BJ (cell line): ENCODE results near the gene TTC33. TPM values are rescaled to one million over a fixed set of nuclear protein-coding genes. Genes with fewer than 3 reads are reported as not detected.

Experiments
- CTCF ChIA-PET: fragments of 350-600 bp; formaldehyde crosslinking; extraction: SDS; loops from one replicate; lab custom pipeline; 2021; ENCODE audit warnings: antibody characterized with exemption, inconsistent platforms; lab: Yijun Ruan, JAX
- POLR2A ChIA-PET: fragments of 300-600 bp; sonication (Branson Sonifier 250); formaldehyde crosslinking; extraction: SDS; loops from one replicate; lab custom pipeline; 2021; ENCODE audit warnings: antibody characterized with exemption; lab: Charles Lee
- DNase-seq: peaks from one replicate; pipeline ENCODE4 v3.0.0-alpha.2; 2011; ENCODE audit warnings: low read depth
- H3K27me3 ChIP-seq: 2 replicates; pipeline ENCODE4 v1.6.0; 2011; ENCODE audit warnings: low read length; ENCODE audit not compliant: control insufficient read depth, insufficient read depth
- H3K36me3 ChIP-seq: 2 replicates; pipeline ENCODE4 v1.5.1; 2011; ENCODE audit warnings: low read length; ENCODE audit not compliant: control insufficient read depth, insufficient read depth
- H3K4me3 ChIP-seq: 2 replicates; pipeline ENCODE4 v1.5.1; 2011; ENCODE audit warnings: low read depth, mild to moderate bottlenecking, control low read depth, low read length
- CTCF ChIP-seq: IDR thresholded peaks from 2 replicates; pipeline ENCODE4 v1.5.1; 2011; ENCODE audit warnings: low read depth, mild to moderate bottlenecking, control low read depth, inconsistent platforms, low read length, moderate library complexity; ENCODE audit not compliant: insufficient read depth
- polyA plus RNA-seq: library from polyadenylated mRNA; depleted of rRNA; stranded (reverse); fragments of >200 nt; gene quantifications from 2 replicates; pipeline ENCODE4 v1.2.3, GENCODE V29; 2011

Gene TTC33
- polyA plus RNA-seq, 1 experiment = 2.8 TPM

DNA sequence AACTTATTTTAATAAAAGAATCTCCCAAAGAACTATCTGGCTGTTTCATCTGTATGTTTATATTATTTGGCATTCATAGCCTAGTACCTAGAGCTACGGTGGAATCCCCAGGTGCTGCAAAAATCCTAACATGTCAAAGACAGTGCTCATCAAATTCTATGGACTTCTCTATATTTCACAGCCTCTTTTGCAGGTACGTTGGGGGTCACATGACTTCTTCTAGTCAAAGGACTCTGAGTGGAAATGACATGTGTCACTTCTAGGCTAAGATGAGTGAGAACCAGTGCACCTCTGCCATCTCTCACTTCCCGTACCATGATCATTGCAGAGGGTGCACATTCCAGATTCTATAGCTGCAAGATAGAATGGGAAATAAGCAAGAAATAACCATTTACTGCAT is 148.6 kb downstream of the TTC33 start:
- DNase-seq = no peak
- POLR2A ChIA-PET = no interaction called here
- H3K27me3 ChIP-seq = no peaks in the 10 kb centered on the region
- TF ChIP-seq CTCF = no peak
- CTCF ChIA-PET = interaction anchor here (1.4 kb wide), 1 partner anchor 11 kb away, joined by 4 read pairs; no protein-coding TSS in a partner anchor
- H3K4me3 ChIP-seq = no peak overlapping the region
- H3K36me3 ChIP-seq = no peaks in the 10 kb centered on the region

GRCh38 chr5:40606077-40606765 is 149.5 kb downstream of the TTC33 start:
- CTCF ChIA-PET = interaction anchor here (1.4 kb wide), 1 partner anchor 10 kb away, joined by 4 read pairs; no protein-coding TSS in a partner anchor
- POLR2A ChIA-PET = no interaction called here
- H3K27me3 ChIP-seq = no peaks in the 10 kb centered on the region
- no peaks in the 10 kb centered on the region for H3K36me3 ChIP-seq
- no peak for DNase-seq
- no peak overlapping the region for H3K4me3 ChIP-seq
- no peak for TF ChIP-seq CTCF

GRCh38 chr5:40605295-40605958 is 150.3 kb downstream of the TTC33 start:
- DNase-seq = no peak
- TF ChIP-seq CTCF = no peak
- ChIA-PET POLR2A (no interaction called here), CTCF (no interaction called here)
- no peak overlapping the region for H3K4me3 ChIP-seq
- H3K27me3 ChIP-seq = no peaks in the 10 kb centered on the region
- H3K36me3 ChIP-seq = no peaks in the 10 kb centered on the region

DNA sequence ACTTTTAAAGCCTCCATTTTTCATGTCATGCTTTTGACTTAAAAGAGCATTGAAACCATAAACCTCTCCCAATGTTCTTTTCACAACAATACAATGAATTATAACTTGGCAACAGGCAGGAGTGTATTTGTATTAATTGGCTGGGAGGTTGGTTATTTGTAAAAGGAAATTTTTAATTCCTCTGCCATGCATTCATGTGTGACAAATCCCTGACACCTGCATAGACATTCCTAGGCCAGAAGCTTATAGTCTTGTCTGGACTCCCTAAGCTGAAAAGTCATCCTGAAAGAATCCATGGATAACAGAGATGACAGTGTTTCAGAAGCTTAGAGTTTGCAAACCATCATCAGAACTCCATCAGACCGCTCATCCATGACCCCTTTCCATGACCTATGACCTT is 152.4 kb downstream of the TTC33 start:
- ChIA-PET POLR2A (no interaction called here), CTCF (no interaction called here)
- Histone ChIP-seq H3K36me3 (no peaks in the 10 kb centered on the region), H3K4me3 (no peak overlapping the region), H3K27me3 (no peaks in the 10 kb centered on the region)
- DNase-seq = no peak
- no peak for TF ChIP-seq CTCF

GRCh38 chr5:40601198-40601868 is 154.4 kb downstream of the TTC33 start:
- CTCF ChIA-PET = interaction anchor here (1.5 kb wide), 1 partner anchor 25 kb away, joined by 3 read pairs; no protein-coding TSS in a partner anchor
- POLR2A ChIA-PET = no interaction called here

More at GRCh38 chr5:40601198-40601868, 154.4 kb downstream of the TTC33 start:
- Histone ChIP-seq H3K4me3 (no peak overlapping the region), H3K27me3 (no peaks in the 10 kb centered on the region), H3K36me3 (no peaks in the 10 kb centered on the region)
- DNase-seq = no peak
- TF ChIP-seq CTCF = no peak
